ENCODE data around the gene USP17L24.
"Not testable (repeated sequence)": the region's sequence is repeated elsewhere in the genome, so short reads cannot be mapped to it uniquely, and the experiment has no call there.

DNA sequence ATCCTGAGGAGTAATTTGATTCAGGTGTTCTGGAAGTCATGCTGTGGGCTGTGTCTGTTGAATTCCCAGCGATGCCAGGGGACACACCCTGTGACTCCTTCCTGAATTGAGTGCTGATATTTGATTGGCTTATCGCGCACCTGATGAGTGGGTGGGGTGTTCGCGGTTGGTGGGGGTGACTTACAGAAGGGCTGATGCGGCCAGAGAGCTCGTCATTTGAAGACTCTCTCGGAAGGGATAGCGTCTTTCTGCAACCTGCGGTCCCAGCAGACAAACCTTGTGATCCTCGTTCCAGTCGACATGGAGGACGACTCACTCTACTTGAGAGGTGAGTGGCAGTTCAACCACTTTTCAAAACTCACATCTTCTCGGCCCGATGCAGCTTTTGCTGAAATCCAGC is at the start of gene USP17L24:
- not testable (repeated sequence) for TF ChIP-seq FOXM1 (IDR thresholded peaks at IDR 0.05; ENCODE audit: borderline replicate concordance); NFRKB (IDR thresholded peaks at IDR 0.05); SUZ12 (IDR thresholded peaks at IDR 0.05); ZNF384 (IDR thresholded peaks at IDR 0.05); HDGF (IDR thresholded peaks at IDR 0.05; ENCODE audit: borderline replicate concordance); FOXA1 (IDR thresholded peaks at IDR 0.05); FOXK2 (IDR thresholded peaks at IDR 0.05); ARNT (IDR thresholded peaks at IDR 0.05)
- TF ChIP-seq, protein P1, sequence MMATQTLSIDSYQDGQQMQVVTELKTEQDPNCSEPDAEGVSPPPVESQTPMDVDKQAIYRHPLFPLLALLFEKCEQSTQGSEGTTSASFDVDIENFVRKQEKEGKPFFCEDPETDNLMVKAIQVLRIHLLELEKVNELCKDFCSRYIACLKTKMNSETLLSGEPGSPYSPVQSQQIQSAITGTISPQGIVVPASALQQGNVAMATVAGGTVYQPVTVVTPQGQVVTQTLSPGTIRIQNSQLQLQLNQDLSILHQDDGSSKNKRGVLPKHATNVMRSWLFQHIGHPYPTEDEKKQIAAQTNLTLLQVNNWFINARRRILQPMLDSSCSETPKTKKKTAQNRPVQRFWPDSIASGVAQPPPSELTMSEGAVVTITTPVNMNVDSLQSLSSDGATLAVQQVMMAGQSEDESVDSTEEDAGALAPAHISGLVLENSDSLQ (IDR thresholded peaks at IDR 0.05) = not testable (repeated sequence)
